H7 (cell line): Measurements from ENCODE around the gene SNX13. TPM values are rescaled to one million over a fixed set of nuclear protein-coding genes. Genes with fewer than 3 reads are reported as not detected.
A peak's percentile ranks its signal among the peaks of the same experiment; 100 is the strongest.
"Not testable (repeated sequence)": the region's sequence is repeated elsewhere in the genome, so short reads cannot be mapped to it uniquely, and the experiment has no call there.

Source experiments
- DNase-seq: peaks from one replicate; pipeline ENCODE4 v3.0.0; 2012
- H3K27me3 ChIP-seq: 2 replicates; pipeline ENCODE4 v1.6.0; 2011; ENCODE audit warnings: mild to moderate bottlenecking, low read length; ENCODE audit not compliant: control insufficient read depth, insufficient read depth
- H3K36me3 ChIP-seq: replicated peaks from 2 replicates; pipeline ENCODE4 v1.5.1; 2011; ENCODE audit warnings: low read length; ENCODE audit not compliant: control insufficient read depth, insufficient read depth
- H3K4me3 ChIP-seq: 2 replicates; pipeline ENCODE4 v1.5.1; 2011; ENCODE audit warnings: low read depth, mild to moderate bottlenecking, control low read depth, low read length, moderate library complexity; ENCODE audit not compliant: insufficient read depth
- total RNA-seq: library from RNA; depleted of rRNA; stranded (reverse); fragments of >200 nt; shearing (Covaris generic); gene quantifications from 2 replicates; pipeline ENCODE4 v1.2.3, GENCODE V29; 2014

SNX13 gene
- total RNA-seq, 1 experiment from 2014 or later, result 17.8 TPM

DNA sequence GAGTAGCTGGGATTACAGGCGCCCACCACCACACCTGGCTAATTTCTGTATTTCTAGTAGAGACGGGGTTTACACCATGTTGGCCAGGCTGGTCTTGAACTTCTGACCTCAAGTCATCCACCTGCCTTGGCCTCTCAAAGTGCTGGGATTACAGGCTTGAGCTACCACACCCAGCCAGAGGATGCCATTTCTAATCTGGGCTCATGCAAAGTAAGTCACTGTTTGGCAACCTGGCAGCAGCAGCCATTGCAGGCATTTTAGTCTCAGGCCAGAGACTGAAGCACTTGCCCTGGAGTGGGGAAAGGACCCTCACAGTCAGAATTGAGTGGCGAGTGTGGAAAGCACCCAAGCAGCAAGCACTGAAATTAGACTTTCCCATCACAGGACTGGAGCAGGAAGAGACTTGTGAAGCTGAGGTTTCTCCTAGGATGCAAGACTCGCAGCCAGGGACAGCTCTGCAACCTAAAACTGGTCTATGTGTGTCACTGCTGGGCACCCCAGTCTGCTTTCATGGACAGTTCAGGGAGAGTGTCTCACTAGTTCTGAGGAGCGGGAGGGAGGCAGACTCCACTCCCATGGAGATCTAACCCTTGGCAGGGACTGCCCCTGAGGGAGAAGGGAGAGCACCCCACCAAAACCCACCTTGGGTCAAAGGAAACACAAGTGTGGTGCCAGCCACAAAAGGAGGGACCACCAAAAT, 27.6 kb downstream of the SNX13 start:
- no peak for DNase-seq
- no peaks in the 10 kb centered on the region for H3K36me3 ChIP-seq
- no peaks in the 10 kb centered on the region for H3K27me3 ChIP-seq
- H3K4me3 ChIP-seq, result no peak overlapping the region

DNA sequence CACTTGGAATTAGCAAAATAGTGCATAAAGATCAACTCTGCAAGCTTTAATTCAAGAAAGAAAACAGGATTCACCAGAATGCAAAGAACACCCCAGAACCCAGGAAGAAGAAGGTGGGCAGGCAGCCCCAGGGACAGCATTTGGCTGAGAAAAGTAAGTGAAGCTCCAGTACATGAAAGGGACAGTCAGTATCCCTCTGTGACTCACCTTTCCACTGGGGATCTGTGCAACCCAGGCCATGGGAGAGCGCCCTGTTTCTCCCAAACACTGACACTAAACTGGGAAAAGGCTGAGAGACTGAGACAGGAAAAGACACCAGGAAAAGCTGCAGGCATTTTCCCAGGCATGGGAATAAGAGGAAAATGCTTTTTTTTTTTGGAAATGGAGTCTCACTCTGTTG, 28.2 kb downstream of the SNX13 start:
- DNase-seq, result no peak
- no peaks in the 10 kb centered on the region for H3K36me3 ChIP-seq
- H3K4me3 ChIP-seq, result no peak overlapping the region
- no peaks in the 10 kb centered on the region for H3K27me3 ChIP-seq

DNA sequence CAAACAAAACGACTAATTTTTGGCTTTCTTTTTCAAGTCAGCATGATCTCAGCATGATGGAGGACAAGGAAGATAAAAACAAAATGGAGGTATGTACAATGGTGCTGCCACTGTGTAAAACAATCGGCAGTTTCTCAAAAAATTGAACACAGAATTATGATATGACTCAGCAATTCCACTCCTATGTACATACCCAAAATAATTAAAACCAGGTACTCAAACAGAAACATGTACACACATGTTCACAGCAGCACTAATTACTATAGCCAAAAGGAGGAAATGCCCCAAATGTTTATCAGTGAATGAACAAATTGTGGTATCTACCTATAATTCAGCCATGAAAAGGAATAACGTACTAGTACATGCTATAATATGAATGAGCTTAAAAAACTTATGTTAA, 29.9 kb downstream of the SNX13 start:
- no peaks in the 10 kb centered on the region for H3K27me3 ChIP-seq
- no peaks in the 10 kb centered on the region for H3K36me3 ChIP-seq
- no peak overlapping the region for H3K4me3 ChIP-seq
- DNase-seq, result no peak

DNA sequence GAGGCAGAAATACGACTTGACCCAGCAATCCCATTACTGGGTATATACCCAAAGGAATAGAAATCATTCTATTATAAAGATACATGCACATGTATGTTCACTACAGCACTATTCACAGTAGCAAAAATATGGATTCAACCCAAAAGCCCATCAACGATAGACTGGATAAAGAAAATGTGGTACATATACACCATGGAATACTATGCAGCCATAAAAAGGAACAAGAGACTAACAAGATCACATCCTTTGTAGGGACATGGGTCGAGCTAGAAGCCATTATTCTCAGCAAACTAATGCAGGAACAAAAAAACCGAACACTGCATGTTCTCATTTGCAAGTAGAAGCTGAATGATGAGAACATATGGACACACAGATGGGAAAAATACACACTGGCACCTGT, 31.0 kb downstream of the SNX13 start:
- H3K36me3 ChIP-seq, H3K27me3 ChIP-seq, H3K4me3 ChIP-seq, DNase-seq: not testable (repeated sequence)

DNA sequence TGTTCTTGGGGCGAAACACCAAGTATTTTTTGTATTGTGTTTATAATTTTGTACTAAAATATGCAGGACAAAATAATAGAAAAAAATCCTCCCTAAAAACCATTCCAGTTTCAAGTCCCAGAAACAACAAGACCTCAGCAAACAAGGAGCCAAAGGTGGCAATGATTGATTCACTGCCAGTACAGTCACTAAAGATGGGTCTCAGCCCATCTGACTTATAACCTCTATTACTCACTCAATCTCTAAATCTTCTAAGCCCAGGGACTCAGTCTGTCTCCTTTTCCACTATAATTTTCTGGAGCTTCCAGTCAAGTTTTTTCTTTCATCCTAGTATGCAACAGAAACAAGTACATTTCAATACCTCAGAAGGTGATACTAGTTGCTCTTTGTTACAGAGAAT, 33.3 kb downstream of the SNX13 start:
- H3K4me3 ChIP-seq, result no peak overlapping the region

DNA sequence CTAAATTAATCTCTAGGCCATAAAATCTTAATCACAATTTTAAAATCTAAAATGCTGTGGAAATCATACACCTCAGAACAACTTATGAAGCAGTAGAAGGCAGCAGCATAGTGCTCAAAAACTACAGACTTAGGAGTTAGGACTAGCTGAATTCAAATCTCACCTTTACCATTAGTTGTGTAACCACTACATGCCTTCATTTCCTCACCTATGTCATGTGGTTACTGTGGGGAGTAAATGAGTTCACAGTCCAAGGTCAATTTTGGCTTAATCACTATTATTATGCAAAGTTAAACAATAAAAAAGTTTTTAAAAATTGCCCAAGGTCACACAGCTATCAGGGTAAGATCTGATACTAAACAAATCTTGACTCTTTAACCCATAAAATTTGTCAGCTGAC, 37.0 kb downstream of the SNX13 start:
- Histone ChIP-seq H3K27me3 (no peaks in the 10 kb centered on the region), H3K4me3 (no peak overlapping the region), H3K36me3 (no peaks in the 10 kb centered on the region)
- DNase-seq, result no peak

More for the DNA sequence above, 33.3 kb downstream of the SNX13 start:
- H3K27me3 ChIP-seq, result no peaks in the 10 kb centered on the region
- H3K36me3 ChIP-seq, result no peaks in the 10 kb centered on the region
- no peak for DNase-seq

DNA sequence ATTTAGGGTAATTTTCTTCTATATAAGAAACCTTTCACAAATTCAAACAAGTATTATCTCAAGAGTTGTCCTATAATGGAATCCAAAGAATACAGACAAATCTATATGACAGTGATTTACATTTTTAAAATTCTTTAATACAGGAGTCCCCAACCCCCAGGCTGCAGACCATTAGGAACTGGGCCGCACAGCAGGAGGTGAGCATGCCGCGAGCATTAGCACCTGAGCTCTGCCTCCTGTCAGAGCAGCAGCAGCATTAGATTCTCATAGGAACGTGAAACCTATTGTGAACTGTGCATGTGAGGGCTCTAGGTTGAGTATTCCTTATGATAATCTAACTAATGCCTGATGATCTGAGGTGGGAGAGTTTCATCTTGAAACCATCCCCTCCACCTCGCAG, 37.7 kb downstream of the SNX13 start:
- Histone ChIP-seq H3K36me3 (no peaks in the 10 kb centered on the region), H3K27me3 (no peaks in the 10 kb centered on the region), H3K4me3 (no peak overlapping the region)
- no peak for DNase-seq

DNA sequence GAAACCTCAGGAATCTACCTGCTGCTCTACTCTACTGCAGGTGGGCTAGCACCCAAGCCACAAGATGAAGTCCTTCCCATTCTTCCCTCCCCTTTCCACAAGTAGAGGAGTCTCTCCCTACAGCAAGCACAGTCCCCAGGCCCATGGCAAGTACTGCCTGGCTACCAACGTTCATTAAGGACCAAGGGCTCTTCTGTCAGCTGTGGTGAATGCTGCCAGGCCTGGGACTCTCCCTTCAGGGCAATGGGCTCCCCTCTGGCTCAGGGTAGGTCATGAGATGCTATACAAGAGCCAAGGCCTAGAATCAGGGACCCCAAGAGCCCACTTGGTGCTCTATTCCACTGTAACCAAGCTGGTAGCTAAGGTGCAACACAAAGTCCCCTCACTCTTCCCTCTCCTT, 39.8 kb downstream of the SNX13 start:
- Histone ChIP-seq H3K27me3 (no peaks in the 10 kb centered on the region), H3K36me3 (no peaks in the 10 kb centered on the region), H3K4me3 (no peak overlapping the region)
- no peak for DNase-seq

DNA sequence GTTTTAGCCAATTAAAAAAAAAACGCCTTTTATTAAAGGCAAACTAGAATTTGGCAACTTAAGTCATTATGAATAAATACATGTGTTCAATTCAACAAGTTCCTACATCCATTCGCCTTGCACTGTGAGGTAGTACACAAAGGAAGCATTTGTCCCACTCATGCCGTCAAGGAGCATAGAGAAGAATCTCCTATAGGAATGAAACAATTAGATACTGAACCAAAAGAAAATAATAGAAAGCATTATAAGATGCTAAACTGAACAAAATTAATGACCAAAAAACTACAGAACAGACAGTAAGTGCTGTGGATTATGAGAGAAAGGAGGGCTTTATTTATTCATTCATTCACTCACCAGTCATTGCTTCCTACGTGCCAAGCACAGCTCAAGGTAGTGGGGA, 42.2 kb downstream of the SNX13 start:
- H3K27me3 ChIP-seq, result no peaks in the 10 kb centered on the region
- DNase-seq, result no peak
- H3K36me3 ChIP-seq, result no peaks in the 10 kb centered on the region
- H3K4me3 ChIP-seq, result no peak overlapping the region

DNA sequence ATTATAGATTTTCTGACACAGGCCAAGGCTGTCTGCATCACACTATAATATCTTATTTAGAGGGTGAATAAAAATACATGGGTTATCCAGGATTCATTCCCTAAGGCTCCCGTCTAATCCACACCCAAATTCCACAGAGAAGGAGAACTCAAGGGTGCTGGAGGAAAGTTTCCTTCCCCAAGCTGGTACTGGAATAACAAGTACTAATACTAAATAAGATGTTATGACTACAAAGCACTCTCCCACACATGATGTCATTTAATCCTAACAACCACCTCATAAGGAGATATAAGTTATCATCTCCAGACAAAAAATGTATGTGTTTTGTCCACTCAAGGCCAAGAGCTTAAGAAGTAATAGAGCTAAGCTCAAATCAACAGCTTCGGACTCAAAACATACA, 53.0 kb downstream of the SNX13 start:
- Histone ChIP-seq H3K36me3 (no peaks in the 10 kb centered on the region), H3K27me3 (no peaks in the 10 kb centered on the region), H3K4me3 (no peak overlapping the region)
- no peak for DNase-seq

DNA sequence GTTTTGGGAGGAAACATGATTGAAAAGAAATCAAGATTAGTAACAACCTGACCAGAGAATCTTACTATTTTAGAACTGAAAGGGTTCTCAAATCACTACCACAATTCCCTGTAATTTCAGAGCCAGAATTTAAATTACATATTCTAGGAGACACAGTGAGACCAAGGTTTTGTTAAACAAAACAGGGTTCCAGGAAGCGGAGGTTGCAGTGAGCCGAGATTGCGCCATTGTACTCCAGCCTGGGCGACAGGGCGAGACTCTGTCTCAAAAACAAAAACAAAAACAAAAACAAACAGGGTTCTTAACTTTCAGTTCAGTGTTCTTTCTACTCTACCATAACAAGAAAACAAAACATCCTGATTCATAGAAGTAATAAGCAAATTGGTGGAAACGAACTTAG, 57.6 kb downstream of the SNX13 start:
- Histone ChIP-seq H3K36me3 (no peaks in the 10 kb centered on the region), H3K4me3 (no peak overlapping the region), H3K27me3 (no peaks in the 10 kb centered on the region)
- DNase-seq, result no peak

DNA sequence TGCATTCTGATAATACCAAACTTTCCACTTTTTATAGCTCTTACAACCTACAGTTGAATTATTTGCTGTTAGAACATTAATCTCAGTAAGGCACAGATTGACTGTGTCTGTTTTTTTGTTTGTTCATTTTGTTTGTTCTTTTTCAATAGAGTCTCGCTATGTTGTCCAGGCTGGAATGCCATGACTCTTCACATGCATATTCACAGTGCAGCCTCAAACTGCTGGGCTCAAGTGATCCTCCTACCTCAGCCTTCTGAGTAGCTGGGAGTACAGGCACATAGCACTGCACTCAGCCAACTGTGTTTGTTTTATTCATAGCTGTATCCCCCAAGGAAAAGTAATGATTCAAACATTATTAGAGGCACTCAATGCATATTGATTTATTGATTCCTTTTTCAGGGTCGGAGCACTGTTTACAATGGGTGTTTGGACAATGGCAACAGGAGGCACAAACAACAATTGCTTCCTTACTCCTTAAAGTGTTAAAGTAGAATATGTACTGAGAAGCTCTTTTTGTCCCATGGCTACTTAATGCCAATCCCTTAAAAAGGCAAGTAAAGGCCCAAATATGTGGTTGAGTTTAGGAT, 61.1 kb downstream of the SNX13 start:
- Histone ChIP-seq H3K4me3 (no peak overlapping the region), H3K36me3 (no peaks in the 10 kb centered on the region), H3K27me3 (no peaks in the 10 kb centered on the region)
- no peak for DNase-seq

DNA sequence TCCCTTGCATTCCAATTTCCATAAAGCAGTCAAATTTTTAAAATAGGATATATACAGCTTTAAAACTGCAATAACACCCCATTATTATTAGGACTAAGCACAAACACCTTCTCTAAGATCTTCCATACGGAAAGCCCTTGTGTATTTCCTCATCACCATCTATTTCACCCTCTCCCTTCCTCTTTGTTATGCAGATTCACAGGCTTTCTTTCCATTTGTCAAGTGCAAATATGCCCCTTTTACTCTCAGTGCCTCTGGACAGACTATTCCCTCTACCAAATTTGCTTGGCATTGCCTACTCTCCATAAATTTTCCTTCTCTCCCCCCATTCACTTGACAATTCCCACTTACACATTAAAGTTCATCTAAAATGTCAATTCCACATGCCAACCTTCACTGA, 61.7 kb downstream of the SNX13 start:
- Histone ChIP-seq H3K27me3 (no peaks in the 10 kb centered on the region), H3K36me3 (no peaks in the 10 kb centered on the region), H3K4me3 (no peak overlapping the region)
- peak; percentile 4 for DNase-seq

DNA sequence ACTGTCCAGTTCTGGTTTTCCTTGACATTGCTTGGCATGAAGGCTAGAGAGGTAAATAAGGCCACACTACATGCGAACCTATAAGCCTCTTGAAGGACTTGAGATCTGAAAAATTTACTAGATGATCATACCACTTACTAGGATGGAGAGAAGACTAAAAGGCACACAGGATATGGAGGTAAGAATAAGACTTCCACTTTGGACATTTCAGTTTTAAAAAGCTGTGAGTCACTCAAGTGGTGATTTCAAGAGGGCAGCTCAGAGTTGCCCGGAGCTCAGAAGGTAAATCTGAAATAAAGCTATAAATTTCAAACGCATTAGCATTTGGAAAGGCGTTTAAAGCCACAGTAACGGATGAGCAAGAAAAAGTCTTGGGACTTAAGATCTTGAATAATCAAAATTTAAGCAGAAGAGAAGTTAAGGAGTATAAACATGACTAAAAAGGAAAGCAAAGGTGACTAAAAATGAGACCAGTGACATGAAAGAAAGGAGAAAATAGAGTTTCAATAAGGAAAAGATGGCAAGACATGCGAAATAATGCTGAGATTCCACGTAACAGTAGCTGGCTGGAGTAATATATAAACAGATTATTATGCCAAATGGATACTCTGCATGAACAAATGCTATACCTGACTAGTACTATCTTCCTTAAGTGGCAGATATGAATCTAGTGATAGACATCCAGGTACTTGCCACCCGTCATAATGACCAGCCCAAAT, 68.3 kb downstream of the SNX13 start:
- H3K36me3 ChIP-seq, result no peaks in the 10 kb centered on the region
- no peak for DNase-seq
- no peaks in the 10 kb centered on the region for H3K27me3 ChIP-seq
- no peak overlapping the region for H3K4me3 ChIP-seq

DNA sequence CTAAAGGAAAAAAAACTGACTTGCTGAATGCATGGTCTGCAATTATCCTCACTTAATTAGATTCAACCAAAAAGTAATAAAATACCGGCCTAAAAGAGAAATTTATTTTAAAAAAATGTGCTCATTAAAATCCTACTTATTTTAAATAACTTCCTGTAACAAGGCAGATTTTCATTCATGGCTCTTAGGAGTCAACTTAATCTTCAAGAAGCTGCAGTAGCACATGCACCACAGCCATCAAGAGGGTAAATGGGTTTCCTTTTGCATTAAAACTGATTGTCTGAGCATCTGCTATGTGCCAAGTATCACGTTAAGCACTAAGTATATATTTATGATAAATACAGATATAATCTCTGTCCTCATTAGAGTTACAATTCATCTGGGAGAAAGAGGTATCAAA, 69.9 kb downstream of the SNX13 start:
- no peak overlapping the region for H3K4me3 ChIP-seq
- DNase-seq, result no peak
- no peaks in the 10 kb centered on the region for H3K36me3 ChIP-seq
- no peaks in the 10 kb centered on the region for H3K27me3 ChIP-seq
